AG04449 (cell line): ENCODE data around the gene ADAD1.
"Not testable (repeated sequence)": the region's sequence is repeated elsewhere in the genome, so short reads cannot be mapped to it uniquely, and the experiment has no call there.

Source experiments
- CTCF ChIA-PET: fragments of 350-600 bp; formaldehyde crosslinking; extraction: SDS; loops from one replicate; lab custom pipeline; 2021; ENCODE audit warnings: antibody characterized with exemption; lab: Yijun Ruan, JAX
- POLR2A ChIA-PET: fragments of 400-600, 350-600 bp; formaldehyde crosslinking; extraction: SDS; loops from one replicate; lab custom pipeline; 2020; ENCODE audit warnings: antibody characterized with exemption, inconsistent platforms; lab: Yijun Ruan, JAX
- DNase-seq: peaks from one replicate; pipeline ENCODE4 v3.0.0-alpha.2; 2010; ENCODE audit warnings: low read depth, low spot score
- H3K4me3 ChIP-seq: 2 replicates; pipeline ENCODE4 v1.5.1; 2011; ENCODE audit warnings: low read depth, mild to moderate bottlenecking, control low read depth, low read length
- CTCF ChIP-seq: IDR thresholded peaks from one replicate; pipeline ENCODE4 v1.5.1; 2011; ENCODE audit warnings: mild to moderate bottlenecking, moderate library complexity, low read length, control low read depth, inconsistent platforms; ENCODE audit not compliant: insufficient read depth; ENCODE audit errors: missing control alignments

ADAD1 gene

GRCh38 chr4:122346503-122346902 lies 32.3 kb upstream of the ADAD1 start:
- ChIA-PET CTCF (interaction anchor here (0.8 kb wide), 1 partner anchor 11 kb away, joined by 3 read pairs; no protein-coding TSS in a partner anchor), POLR2A (interaction anchor here (1.2 kb wide), 1 partner anchor 17 kb away, joined by 3 read pairs; no protein-coding TSS in a partner anchor)
- no peak for DNase-seq
- TF ChIP-seq CTCF = no peak
- H3K4me3 ChIP-seq = no peak overlapping the region

GRCh38 chr4:122356317-122356808 lies 22.4 kb upstream of the ADAD1 start:
- TF ChIP-seq CTCF = no peak
- POLR2A ChIA-PET = no interaction called here
- H3K4me3 ChIP-seq = no peak overlapping the region
- CTCF ChIA-PET = interaction anchor here (1.1 kb wide), 1 partner anchor 221 kb away, joined by 3 read pairs; no protein-coding TSS in a partner anchor
- no peak for DNase-seq

- no peak overlapping the region for H3K4me3 ChIP-seq
- no peak for DNase-seq
- ChIA-PET POLR2A (no interaction called here), CTCF (no interaction called here)
- no peak for TF ChIP-seq CTCF
Measured at GRCh38 chr4:122360754-122361153, 18.1 kb upstream of the ADAD1 start.

- ChIA-PET CTCF (no interaction called here), POLR2A (no interaction called here)
- no peak for DNase-seq
- no peak overlapping the region for H3K4me3 ChIP-seq
- TF ChIP-seq CTCF = no peak
Measured at GRCh38 chr4:122364700-122365404, 14.0 kb upstream of the ADAD1 start.

GRCh38 chr4:122368786-122369185 lies 10.0 kb upstream of the ADAD1 start:
- POLR2A ChIA-PET = not testable (repeated sequence)

GRCh38 chr4:122377352-122377751 lies 1.5 kb upstream of the ADAD1 start:
- TF ChIP-seq CTCF = no peak
- ChIA-PET CTCF (no interaction called here), POLR2A (no interaction called here)
- DNase-seq = no peak
- no peak overlapping the region for H3K4me3 ChIP-seq

More at GRCh38 chr4:122368786-122369185, 10.0 kb upstream of the ADAD1 start:
- DNase-seq, H3K4me3 ChIP-seq, CTCF ChIA-PET: not testable (repeated sequence)
